ENCODE results near the gene WASF3.

The WASF3 gene

DNA sequence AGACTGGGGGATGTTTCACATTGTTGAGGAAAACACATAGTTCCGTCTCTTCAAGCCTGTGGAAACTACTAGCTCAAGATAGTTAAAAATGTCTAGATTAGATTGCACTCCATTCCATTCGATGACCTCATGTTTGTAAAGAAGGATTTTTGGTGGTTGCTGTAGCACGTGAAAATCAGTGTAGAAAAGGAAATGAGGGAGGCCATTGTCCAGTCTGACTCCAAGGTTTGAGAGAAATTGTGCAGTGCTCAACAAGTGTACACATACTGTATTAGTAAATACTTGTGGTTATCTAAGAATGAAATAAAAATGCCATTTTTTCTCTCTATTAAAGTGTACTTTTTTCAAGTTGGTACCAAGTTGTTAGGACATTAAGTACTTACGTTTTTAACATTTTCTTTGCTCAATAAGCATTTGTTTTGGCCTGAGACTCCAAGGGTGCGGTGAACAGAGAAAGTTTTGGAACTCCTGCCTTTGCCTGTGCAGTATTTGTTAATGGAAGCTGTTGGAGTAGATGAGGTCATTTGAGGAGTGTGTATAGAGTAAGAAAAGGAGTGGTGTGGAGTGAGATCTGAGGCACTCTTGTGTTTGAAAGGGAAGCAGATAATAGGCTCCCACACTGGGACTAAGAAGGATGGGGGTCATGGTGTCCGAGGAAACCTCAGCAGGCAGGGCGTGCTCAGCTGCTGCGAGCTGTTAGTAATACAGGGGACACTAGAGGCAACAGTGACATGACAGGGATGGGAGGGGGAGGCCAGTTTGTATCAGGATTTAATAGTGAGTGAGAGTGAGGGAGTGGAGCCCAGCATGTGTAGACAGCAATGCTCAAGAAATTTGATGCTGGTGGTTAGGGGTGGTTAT is 4.4 kb downstream of the WASF3 start:
- Mint-ChIP-seq H3K9me3 (no peaks in the 10 kb centered on the region), H3K4me1 (peaks cover 12% of the 10 kb centered on the region), H3K36me3 (no peaks in the 10 kb centered on the region), H3K27me3 (peaks cover 25% of the 10 kb centered on the region), H3K27ac (no peak overlapping the region), H3K4me3 (no peak overlapping the region)

DNA sequence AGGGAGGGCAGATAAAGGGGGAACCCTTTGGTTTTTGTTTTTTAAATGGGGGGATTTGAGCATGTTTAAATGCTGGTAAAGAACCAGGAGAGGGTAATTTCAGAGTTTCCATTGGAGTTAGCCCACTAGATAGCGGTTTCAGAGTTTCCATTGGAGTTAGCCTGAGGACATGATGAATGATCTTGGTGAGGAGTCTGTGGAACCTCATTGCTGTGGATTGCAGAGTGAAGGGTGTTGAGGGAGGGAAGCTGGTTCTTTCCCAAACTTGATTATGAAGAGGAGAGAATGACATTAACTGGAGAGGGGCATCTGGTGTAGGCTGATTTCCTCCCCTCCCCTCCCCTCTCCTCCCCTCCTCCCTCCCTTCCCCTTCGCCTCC is 5.0 kb downstream of the WASF3 start:
- peaks cover 28% of the 10 kb centered on the region for H3K27me3 Mint-ChIP-seq
- peaks cover 9% of the 10 kb centered on the region for H3K4me1 Mint-ChIP-seq
- H3K4me3 Mint-ChIP-seq: no peak overlapping the region
- H3K9me3 Mint-ChIP-seq: no peaks in the 10 kb centered on the region
- H3K27ac Mint-ChIP-seq: no peak overlapping the region
- H3K36me3 Mint-ChIP-seq: no peaks in the 10 kb centered on the region

DNA sequence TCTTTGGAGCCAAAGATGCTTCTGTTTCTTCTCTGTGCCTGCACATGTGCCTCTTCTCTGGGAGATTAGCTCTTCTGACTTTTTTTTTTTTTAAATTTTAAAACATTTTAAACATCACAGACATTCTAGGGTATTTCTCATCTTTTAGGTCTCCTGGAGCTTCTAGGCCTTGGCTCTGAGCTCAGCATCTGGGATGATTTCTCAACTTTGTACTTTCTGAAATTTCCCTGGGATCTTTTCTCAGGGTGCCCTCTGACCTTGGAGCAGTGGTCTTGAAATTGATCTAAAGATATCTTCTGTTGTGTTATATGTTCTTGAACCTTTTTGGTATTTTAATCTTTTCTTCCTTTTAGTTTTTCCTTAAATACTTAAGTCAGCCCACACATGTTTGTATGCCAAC is 6.2 kb downstream of the WASF3 start:
- Mint-ChIP-seq H3K4me3 (no peak overlapping the region), H3K27ac (no peak overlapping the region), H3K9me3 (no peaks in the 10 kb centered on the region), H3K36me3 (no peaks in the 10 kb centered on the region), H3K4me1 (peaks cover 5% of the 10 kb centered on the region), H3K27me3 (peaks cover 27% of the 10 kb centered on the region)

DNA sequence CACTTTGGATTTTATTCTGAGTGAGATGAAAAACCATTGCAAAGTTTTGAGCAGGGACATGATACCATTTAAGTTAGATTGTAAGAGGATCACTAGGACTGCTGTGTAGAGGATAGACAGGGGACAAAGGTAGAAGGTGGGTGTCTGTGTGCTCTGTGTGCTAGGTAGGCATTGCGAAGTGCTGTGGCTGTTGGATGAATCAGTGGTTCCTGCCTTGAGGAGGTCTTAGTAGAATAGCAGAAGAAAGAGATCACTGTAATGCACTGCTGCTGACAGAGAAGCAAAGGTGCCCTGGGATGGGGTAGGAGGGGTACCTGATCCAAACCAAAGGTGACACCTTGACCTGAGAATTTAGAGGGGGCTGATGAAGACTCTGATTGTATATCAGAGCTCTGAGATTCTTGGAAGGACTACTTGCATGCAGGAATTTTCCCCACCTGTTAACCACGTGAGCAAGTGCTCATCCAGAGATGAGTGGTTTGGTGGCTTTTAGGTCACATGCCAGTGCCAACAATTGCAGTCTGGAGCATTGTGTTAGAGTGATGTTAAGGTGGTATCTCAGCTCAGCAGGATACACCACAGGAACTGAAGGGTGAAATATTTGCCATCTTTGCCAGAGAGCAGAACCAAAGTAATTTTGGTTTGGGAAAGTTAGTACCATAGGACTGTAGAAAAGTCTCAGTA is 10.8 kb downstream of the WASF3 start:
- Mint-ChIP-seq H3K4me3 (no peak overlapping the region), H3K9me3 (no peaks in the 10 kb centered on the region), H3K36me3 (no peaks in the 10 kb centered on the region), H3K27me3 (peaks cover 15% of the 10 kb centered on the region), H3K27ac (no peak overlapping the region), H3K4me1 (no peaks in the 10 kb centered on the region)

DNA sequence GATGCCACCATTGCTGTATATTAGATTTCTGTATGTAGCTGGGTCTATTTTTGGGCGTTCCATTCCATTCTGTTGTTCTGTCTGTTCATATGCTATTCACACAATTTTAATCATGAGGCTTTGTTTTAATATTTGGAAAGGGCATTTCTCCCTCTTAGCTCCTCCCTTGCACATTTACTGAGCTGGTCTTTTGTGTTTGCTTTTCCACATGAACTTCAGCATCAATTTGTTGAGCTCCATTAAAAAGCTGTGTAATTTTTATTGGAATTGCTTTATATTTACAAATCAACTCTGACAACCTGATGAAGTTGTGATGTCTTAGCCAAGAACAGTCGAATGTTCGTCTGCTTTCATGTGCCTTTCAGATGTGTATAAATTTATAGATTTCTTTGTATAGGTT is 14.0 kb downstream of the WASF3 start:
- Mint-ChIP-seq H3K4me1 (no peaks in the 10 kb centered on the region), H3K27ac (no peak overlapping the region), H3K9me3 (no peaks in the 10 kb centered on the region), H3K4me3 (no peak overlapping the region), H3K27me3 (peaks cover 15% of the 10 kb centered on the region), H3K36me3 (no peaks in the 10 kb centered on the region)

DNA sequence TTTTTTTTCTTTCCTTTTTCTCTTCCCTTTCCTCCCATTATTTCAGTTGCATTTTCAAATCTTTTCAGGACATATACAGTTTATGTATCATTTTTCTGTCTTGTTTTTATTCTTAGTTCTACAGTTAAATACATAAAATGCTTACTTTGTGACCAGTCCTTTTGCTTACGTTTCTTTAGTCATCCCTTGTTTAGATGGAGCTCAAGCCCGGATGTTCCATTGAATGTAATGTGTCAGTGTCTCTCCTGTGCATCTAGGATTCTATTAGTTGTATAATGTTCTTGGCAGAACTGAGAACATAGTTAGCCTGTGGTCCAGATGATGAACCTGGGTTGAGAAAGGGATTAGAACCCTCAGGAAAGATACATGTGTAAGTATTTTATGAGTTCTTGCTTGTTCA is 17.8 kb downstream of the WASF3 start:
- H3K36me3 Mint-ChIP-seq: no peaks in the 10 kb centered on the region
- H3K4me3 Mint-ChIP-seq: no peak overlapping the region
- H3K4me1 Mint-ChIP-seq: no peaks in the 10 kb centered on the region
- peaks cover 8% of the 10 kb centered on the region for H3K27me3 Mint-ChIP-seq
- peaks cover 5% of the 10 kb centered on the region for H3K9me3 Mint-ChIP-seq
- H3K27ac Mint-ChIP-seq: no peak overlapping the region

GRCh38 chr13:26579580-26579979 is 22.1 kb downstream of the WASF3 start:
- no peaks in the 10 kb centered on the region for H3K36me3 Mint-ChIP-seq
- H3K4me3 Mint-ChIP-seq: no peak overlapping the region
- H3K27me3 Mint-ChIP-seq: peaks cover 17% of the 10 kb centered on the region
- no peak overlapping the region for H3K27ac Mint-ChIP-seq
- no peaks in the 10 kb centered on the region for H3K4me1 Mint-ChIP-seq
- peaks cover 5% of the 10 kb centered on the region for H3K9me3 Mint-ChIP-seq

DNA sequence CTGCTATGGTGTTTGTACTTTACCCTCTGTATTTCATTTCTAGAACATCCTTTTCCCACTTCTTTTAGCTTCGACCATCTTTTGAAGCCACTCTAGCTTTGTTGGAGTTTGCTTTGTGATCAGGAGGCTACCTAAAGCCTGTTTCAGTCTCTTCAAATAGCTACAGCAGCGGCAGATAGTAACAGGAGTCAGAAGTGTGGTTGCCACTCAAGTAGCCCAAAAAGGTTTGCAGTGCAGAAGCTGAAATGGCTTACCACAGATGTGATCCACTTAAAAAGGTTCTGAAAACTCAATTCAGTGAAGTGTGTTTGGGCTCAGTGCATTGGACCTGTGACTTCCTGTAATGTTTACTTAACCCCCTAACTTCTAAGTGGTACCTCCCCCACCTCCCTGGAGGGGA is 26.2 kb downstream of the WASF3 start:
- Mint-ChIP-seq H3K36me3 (no peaks in the 10 kb centered on the region), H3K4me1 (no peaks in the 10 kb centered on the region), H3K9me3 (peaks cover 2% of the 10 kb centered on the region), H3K4me3 (no peak overlapping the region), H3K27ac (no peak overlapping the region), H3K27me3 (peaks cover 14% of the 10 kb centered on the region)

DNA sequence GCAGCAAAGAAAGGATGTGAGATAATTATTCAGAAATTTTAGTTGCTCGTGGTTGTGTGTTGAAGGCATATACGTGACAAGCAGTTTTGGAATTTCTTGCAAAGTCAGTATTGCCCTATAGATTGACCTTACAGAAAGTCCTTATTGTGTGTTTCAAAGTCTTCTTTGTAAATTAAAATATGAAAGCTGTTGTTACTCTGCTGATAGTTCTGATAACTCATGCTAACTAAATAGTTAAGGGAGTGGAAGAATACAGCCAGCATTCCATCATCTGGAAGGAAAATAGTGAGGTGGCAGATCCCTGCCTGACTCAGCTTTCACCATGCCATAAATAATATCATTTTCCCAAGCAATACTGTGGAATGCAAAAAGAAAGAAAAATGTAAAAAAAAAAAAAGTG is 27.2 kb downstream of the WASF3 start:
- Mint-ChIP-seq H3K27ac (no peak overlapping the region), H3K9me3 (no peaks in the 10 kb centered on the region), H3K36me3 (no peaks in the 10 kb centered on the region)

GRCh38 chr13:26585136-26585535 is 27.7 kb downstream of the WASF3 start:
- Mint-ChIP-seq H3K4me3 (no peak overlapping the region), H3K9me3 (no peaks in the 10 kb centered on the region), H3K27ac (no peak overlapping the region), H3K4me1 (no peaks in the 10 kb centered on the region), H3K27me3 (peaks cover 19% of the 10 kb centered on the region), H3K36me3 (no peaks in the 10 kb centered on the region)

More for the DNA sequence above, 27.2 kb downstream of the WASF3 start:
- H3K4me1 Mint-ChIP-seq: no peaks in the 10 kb centered on the region
- no peak overlapping the region for H3K4me3 Mint-ChIP-seq
- H3K27me3 Mint-ChIP-seq: peaks cover 19% of the 10 kb centered on the region

DNA sequence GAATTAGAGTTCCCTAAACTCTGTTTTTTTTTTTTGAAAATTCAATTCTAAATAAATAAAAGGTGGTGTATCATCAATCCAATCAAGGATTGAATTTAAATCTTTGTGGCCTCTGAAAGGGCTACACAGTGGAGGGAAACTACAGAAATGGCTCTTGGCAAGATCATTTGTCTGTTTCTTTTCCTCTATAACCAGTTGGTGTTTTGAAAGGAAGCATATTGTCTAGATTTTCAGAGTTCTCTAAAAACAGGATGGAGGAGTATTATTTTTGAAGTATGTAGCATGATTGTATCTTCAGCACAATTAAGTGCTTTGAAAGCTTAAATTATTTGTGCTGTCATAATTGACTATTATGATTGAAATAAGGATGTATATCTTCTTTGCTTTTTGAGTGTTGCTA is 29.8 kb downstream of the WASF3 start:
- H3K36me3 Mint-ChIP-seq: no peaks in the 10 kb centered on the region
- H3K4me1 Mint-ChIP-seq: no peaks in the 10 kb centered on the region
- H3K27me3 Mint-ChIP-seq: peaks cover 22% of the 10 kb centered on the region
- no peak overlapping the region for H3K27ac Mint-ChIP-seq
- no peak overlapping the region for H3K4me3 Mint-ChIP-seq
- H3K9me3 Mint-ChIP-seq: no peaks in the 10 kb centered on the region

DNA sequence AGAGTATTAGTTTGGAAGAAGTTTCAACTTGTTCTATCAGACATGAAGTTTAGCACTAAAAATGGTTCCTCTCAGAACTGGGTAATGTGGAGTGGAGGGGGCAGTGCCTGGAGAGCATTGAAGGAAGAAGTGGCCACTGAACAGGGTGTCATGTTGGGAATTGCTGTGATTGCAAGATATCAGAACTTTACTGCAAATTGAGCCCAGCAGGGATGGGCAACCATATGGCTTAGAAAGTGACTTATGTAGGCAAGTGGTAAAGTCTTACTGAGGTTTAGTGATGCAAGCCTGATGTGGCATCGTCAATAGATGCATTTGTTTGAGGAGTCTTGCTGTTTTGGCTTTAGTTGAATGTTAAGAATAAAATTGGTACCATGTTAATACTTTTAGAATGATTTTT is 31.7 kb downstream of the WASF3 start:
- H3K36me3 Mint-ChIP-seq: no peaks in the 10 kb centered on the region
- H3K27ac Mint-ChIP-seq: no peak overlapping the region
- H3K4me1 Mint-ChIP-seq: no peaks in the 10 kb centered on the region
- H3K9me3 Mint-ChIP-seq: no peaks in the 10 kb centered on the region
- no peak overlapping the region for H3K4me3 Mint-ChIP-seq
- H3K27me3 Mint-ChIP-seq: peaks cover 14% of the 10 kb centered on the region

- H3K4me3 Mint-ChIP-seq: no peak overlapping the region
- no peaks in the 10 kb centered on the region for H3K4me1 Mint-ChIP-seq
- H3K27me3 Mint-ChIP-seq: peaks cover 17% of the 10 kb centered on the region
- no peaks in the 10 kb centered on the region for H3K36me3 Mint-ChIP-seq
- no peaks in the 10 kb centered on the region for H3K9me3 Mint-ChIP-seq
- H3K27ac Mint-ChIP-seq: no peak overlapping the region
Observed at GRCh38 chr13:26589754-26590153, 32.3 kb downstream of the WASF3 start.

- peaks cover 18% of the 10 kb centered on the region for H3K27me3 Mint-ChIP-seq
- no peaks in the 10 kb centered on the region for H3K9me3 Mint-ChIP-seq
- no peak overlapping the region for H3K27ac Mint-ChIP-seq
Observed at GRCh38 chr13:26590379-26590778, 32.9 kb downstream of the WASF3 start.

DNA sequence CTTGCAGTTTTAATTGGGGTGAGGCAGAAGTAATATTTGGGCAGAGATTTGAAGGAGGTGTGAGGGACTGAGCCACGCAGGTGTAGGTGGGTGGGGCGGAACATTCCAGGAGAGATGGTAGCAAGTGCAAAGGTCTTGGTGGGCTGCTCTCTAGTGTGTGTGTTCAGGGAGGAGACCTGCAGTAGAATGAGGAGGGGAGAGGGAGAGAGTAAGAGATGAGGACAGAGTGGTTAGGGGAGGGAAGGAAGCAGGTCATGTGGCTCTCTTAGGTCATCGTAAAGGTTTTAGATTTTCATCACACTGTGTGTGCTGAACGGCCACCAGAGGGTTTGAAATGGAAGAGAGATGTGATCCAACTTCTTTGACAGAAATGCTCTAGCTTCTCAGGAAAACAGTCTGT is 33.5 kb downstream of the WASF3 start:
- no peaks in the 10 kb centered on the region for H3K9me3 Mint-ChIP-seq
- H3K27ac Mint-ChIP-seq: no peak overlapping the region
- no peak overlapping the region for H3K4me3 Mint-ChIP-seq
- no peaks in the 10 kb centered on the region for H3K36me3 Mint-ChIP-seq
- H3K27me3 Mint-ChIP-seq: peaks cover 18% of the 10 kb centered on the region
- H3K4me1 Mint-ChIP-seq: no peaks in the 10 kb centered on the region

More at GRCh38 chr13:26590379-26590778, 32.9 kb downstream of the WASF3 start:
- H3K4me3 Mint-ChIP-seq: no peak overlapping the region
- no peaks in the 10 kb centered on the region for H3K4me1 Mint-ChIP-seq
- no peaks in the 10 kb centered on the region for H3K36me3 Mint-ChIP-seq

- no peaks in the 10 kb centered on the region for H3K36me3 Mint-ChIP-seq
- no peak overlapping the region for H3K27ac Mint-ChIP-seq
- no peak overlapping the region for H3K4me3 Mint-ChIP-seq
- peaks cover 16% of the 10 kb centered on the region for H3K27me3 Mint-ChIP-seq
- no peaks in the 10 kb centered on the region for H3K4me1 Mint-ChIP-seq
- peaks cover 5% of the 10 kb centered on the region for H3K9me3 Mint-ChIP-seq
Observed at GRCh38 chr13:26591672-26592071, 34.2 kb downstream of the WASF3 start.
